ENCODE measurements around the gene FBXO34.
"Not testable (repeated sequence)": the region's sequence is repeated elsewhere in the genome, so short reads cannot be mapped to it uniquely, and the experiment has no call there.

Gene FBXO34

GRCh38 chr14:55285048-55285652 is 13.9 kb downstream of the FBXO34 start:
- Mint-ChIP-seq H3K36me3 (peaks cover 5% of the 10 kb centered on the region), H3K9me3 (no peaks in the 10 kb centered on the region), H3K4me1 (peaks cover 16% of the 10 kb centered on the region), H3K27ac (no peak overlapping the region), H3K4me3 (no peak overlapping the region), H3K27me3 (no peaks in the 10 kb centered on the region)
- no peak for ATAC-seq

- Mint-ChIP-seq H3K4me1 (no peaks in the 10 kb centered on the region), H3K4me3 (no peak overlapping the region), H3K36me3 (no peaks in the 10 kb centered on the region), H3K27me3 (no peaks in the 10 kb centered on the region), H3K9me3 (no peaks in the 10 kb centered on the region), H3K27ac (no peak overlapping the region)
- no peak for ATAC-seq
Measured at GRCh38 chr14:55288439-55288838, 17.2 kb downstream of the FBXO34 start.

DNA sequence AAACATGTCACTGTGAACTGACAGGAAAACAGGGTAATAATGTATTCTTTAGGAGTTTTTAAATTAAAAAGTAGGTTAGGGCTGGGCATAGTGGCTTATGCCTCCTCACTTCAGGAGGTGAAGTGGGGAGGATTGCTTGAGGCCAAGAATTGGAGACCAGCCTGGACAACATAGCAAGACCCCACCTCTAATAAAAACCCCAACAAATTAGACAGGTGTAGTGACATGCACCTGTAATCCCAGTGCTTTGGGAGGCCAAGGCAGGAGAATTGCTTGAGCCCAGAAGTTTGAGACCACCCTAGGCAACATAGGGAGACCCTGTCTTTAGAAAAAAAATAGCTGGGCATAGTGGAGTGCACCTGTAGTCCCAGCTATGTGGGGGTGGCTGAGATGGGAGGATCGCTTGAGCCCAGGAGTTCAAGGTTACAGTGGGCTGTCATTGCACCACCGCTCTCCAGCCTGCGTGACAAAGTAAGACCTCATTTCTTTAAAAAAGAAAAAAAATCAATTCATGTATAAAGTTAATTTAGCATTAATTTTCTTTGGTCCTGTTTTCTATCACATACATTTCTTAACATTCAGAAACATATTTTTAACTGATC is 20.4 kb downstream of the FBXO34 start:
- no peaks in the 10 kb centered on the region for H3K36me3 Mint-ChIP-seq
- H3K4me1 Mint-ChIP-seq, result peaks cover 10% of the 10 kb centered on the region
- no peaks in the 10 kb centered on the region for H3K9me3 Mint-ChIP-seq
- no peak overlapping the region for H3K4me3 Mint-ChIP-seq
- no peaks in the 10 kb centered on the region for H3K27me3 Mint-ChIP-seq
- ATAC-seq, result no peak
- no peak overlapping the region for H3K27ac Mint-ChIP-seq

GRCh38 chr14:55294603-55295002 is 23.4 kb downstream of the FBXO34 start:
- H3K9me3 Mint-ChIP-seq, result no peaks in the 10 kb centered on the region
- peaks cover 12% of the 10 kb centered on the region for H3K36me3 Mint-ChIP-seq
- no peak overlapping the region for H3K4me3 Mint-ChIP-seq
- no peaks in the 10 kb centered on the region for H3K27me3 Mint-ChIP-seq
- peaks cover 23% of the 10 kb centered on the region for H3K4me1 Mint-ChIP-seq
- no peak for ATAC-seq
- H3K27ac Mint-ChIP-seq, result no peak overlapping the region

GRCh38 chr14:55297611-55298499 is 26.6 kb downstream of the FBXO34 start:
- Mint-ChIP-seq H3K4me1 (peaks cover 39% of the 10 kb centered on the region), H3K36me3 (peaks cover 12% of the 10 kb centered on the region), H3K9me3 (no peaks in the 10 kb centered on the region), H3K27me3 (no peaks in the 10 kb centered on the region), H3K27ac (no peak overlapping the region), H3K4me3 (no peak overlapping the region)
- ATAC-seq, result no peak

DNA sequence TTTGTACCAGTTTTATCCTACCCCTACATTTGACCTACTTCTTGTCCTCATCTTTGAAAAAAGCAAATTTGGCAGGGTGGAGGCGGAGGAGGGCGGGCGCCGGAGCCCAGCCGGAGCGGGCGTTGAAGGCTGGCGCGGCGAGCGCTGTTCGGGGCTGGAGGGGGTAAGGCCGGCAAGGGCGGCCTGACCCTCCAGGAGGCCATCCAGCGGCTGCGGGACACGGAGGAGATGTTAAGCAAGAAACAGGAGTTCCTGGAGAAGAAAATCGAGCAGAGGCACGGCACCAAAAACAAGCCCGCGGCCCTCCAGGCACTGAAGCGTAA is 27.2 kb downstream of the FBXO34 start:
- Mint-ChIP-seq H3K4me3 (no peak overlapping the region), H3K9me3 (no peaks in the 10 kb centered on the region), H3K27ac (no peak overlapping the region), H3K36me3 (peaks cover 12% of the 10 kb centered on the region), H3K27me3 (no peaks in the 10 kb centered on the region), H3K4me1 (peaks cover 45% of the 10 kb centered on the region)
- ATAC-seq, result no peak

DNA sequence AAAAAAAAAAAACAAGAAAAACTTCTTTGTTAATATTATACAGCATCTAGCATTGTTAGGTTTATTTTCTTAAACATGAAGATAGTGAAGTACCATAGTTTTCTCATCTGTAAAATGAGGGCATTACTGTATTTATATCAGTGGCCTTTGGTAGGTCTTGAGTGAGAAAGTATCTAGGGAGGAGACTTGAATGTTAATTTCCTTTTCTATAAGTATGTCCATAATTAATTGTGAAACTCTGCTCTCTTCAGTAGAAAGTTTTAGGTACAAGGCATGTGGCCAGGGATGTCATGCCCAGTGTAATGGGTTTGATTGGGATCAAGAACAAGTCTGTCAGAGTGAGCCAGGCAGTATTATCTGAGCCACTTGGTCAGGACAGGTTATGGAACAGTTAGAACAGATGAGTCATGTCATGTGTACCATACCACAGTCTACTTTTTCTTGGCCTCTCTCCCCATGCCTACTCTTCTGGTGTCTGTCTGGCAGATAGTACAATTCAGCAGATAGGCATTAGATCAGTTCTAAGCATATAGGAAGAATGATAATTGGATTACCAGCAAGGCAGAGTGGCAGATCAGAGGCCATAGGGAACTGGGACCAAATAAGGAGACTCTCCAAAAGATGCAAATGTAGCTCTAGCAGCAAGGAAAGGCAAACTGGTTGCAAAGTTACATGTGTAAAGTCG is 30.4 kb downstream of the FBXO34 start:
- peak overlapping the region; percentile 23 for H3K27ac Mint-ChIP-seq
- peaks cover 41% of the 10 kb centered on the region for H3K4me1 Mint-ChIP-seq
- H3K4me3 Mint-ChIP-seq, result no peak overlapping the region
- H3K27me3 Mint-ChIP-seq, result no peaks in the 10 kb centered on the region
- H3K9me3 Mint-ChIP-seq, result no peaks in the 10 kb centered on the region
- no peak for ATAC-seq
- peaks cover 12% of the 10 kb centered on the region for H3K36me3 Mint-ChIP-seq

- peaks cover 12% of the 10 kb centered on the region for H3K36me3 Mint-ChIP-seq
- ATAC-seq, result no peak
- H3K9me3 Mint-ChIP-seq, result no peaks in the 10 kb centered on the region
- peak overlapping the region; percentile 23 for H3K27ac Mint-ChIP-seq
- H3K4me1 Mint-ChIP-seq, result peaks cover 38% of the 10 kb centered on the region
- H3K4me3 Mint-ChIP-seq, result no peak overlapping the region
- no peaks in the 10 kb centered on the region for H3K27me3 Mint-ChIP-seq
Measured at GRCh38 chr14:55302367-55303124, 31.3 kb downstream of the FBXO34 start.

- peaks cover 33% of the 10 kb centered on the region for H3K4me1 Mint-ChIP-seq
- H3K27ac Mint-ChIP-seq, result peak overlapping the region; percentile 23
Measured at GRCh38 chr14:55303125-55303499, 31.9 kb downstream of the FBXO34 start.

GRCh38 chr14:55303691-55304145 is 32.5 kb downstream of the FBXO34 start:
- ATAC-seq, result peak; percentile 66
- Mint-ChIP-seq H3K27ac (no peak overlapping the region), H3K4me3 (no peak overlapping the region), H3K9me3 (no peaks in the 10 kb centered on the region), H3K4me1 (peaks cover 28% of the 10 kb centered on the region), H3K27me3 (no peaks in the 10 kb centered on the region), H3K36me3 (peaks cover 10% of the 10 kb centered on the region)

More at GRCh38 chr14:55303125-55303499, 31.9 kb downstream of the FBXO34 start:
- Mint-ChIP-seq H3K9me3 (no peaks in the 10 kb centered on the region), H3K27me3 (no peaks in the 10 kb centered on the region), H3K4me3 (no peak overlapping the region), H3K36me3 (peaks cover 16% of the 10 kb centered on the region)
- ATAC-seq, result no peak

DNA sequence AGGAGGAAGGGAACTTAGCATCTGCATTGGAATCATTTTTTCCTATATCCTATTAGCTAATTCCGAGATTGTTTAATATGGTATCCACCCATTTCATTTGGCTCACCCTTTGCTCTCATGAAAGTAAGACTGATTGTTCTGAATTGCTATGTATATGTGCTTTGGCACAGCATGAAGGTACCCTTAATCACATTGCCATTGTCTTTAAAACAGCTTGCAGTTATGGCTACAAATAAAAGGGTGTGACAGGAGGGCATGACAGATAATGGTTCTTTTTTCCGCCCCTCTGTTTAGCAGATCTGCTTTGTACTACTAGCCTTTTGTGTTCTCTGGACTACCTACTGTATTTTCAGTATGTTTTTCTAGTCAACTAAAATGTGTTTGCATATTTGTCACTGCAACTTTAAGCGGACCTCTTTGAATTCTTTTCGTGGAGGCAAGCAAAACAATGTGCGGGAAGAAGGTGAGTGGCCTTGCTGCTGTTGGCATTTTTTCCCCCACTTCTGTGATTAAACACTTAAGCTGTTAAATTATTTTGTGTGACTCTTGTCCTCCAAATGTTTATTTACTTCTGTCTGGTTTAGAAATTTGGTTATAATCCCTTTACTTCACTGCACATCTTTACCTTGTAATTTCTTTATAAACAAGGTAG is 35.8 kb downstream of the FBXO34 start:
- Mint-ChIP-seq H3K36me3 (peaks cover 25% of the 10 kb centered on the region), H3K4me3 (no peak overlapping the region), H3K9me3 (peaks cover 14% of the 10 kb centered on the region), H3K27ac (no peak overlapping the region), H3K4me1 (peaks cover 28% of the 10 kb centered on the region), H3K27me3 (no peaks in the 10 kb centered on the region)
- ATAC-seq, result no peak

DNA sequence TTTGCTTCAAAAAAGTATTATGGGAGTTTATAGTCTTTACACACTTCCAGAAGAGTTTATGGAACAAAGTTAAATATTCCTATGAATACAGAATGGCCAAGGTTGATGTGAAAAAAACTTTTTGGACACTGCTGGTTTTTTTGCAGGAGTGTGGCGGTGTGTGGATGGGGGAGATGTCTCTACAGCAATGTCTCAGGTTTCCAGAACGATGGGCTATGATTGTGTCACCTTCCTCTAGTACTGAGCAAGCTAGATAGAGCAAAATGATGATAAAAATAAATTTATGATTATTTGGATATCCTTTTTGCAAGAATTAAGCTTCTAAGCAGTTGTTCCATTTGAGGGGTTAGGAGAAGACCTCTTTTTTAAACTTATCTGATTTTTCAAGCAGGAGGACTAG is 37.9 kb downstream of the FBXO34 start:
- H3K27me3 Mint-ChIP-seq, result no peaks in the 10 kb centered on the region
- peaks cover 7% of the 10 kb centered on the region for H3K4me1 Mint-ChIP-seq
- H3K4me3 Mint-ChIP-seq, result no peak overlapping the region
- no peak overlapping the region for H3K27ac Mint-ChIP-seq
- no peak for ATAC-seq
- peaks cover 40% of the 10 kb centered on the region for H3K36me3 Mint-ChIP-seq
- peaks cover 21% of the 10 kb centered on the region for H3K9me3 Mint-ChIP-seq

DNA sequence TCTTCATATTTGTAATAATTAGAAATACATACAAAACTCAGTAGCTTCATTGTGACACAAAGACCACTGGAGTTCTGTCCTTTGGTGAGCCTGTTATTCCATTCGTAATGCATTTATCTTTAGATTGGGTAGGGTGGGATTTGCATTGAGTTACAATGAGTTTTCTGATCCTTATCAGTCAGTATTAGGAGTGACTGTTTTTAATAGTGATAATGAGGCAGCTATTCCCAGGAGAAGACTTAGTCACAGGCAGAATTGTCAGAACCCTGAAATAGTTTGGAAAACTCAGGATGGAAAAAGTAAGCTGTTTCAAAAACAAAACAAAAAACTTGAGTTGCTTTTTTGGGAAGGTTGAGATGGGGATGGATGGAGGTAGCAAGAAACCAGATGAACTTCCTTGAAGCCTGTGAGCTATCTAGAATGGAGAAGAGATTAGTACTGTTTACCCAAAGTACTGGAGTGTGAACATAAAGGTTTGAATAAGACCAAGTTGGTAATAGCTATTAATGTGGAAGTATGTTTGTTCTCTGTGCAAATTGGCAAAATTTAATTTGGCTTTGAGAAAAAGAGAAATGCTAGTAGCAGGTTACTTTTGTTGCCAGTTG is 38.6 kb downstream of the FBXO34 start:
- Mint-ChIP-seq H3K4me3 (no peak overlapping the region), H3K4me1 (peaks cover 7% of the 10 kb centered on the region), H3K9me3 (peaks cover 21% of the 10 kb centered on the region), H3K36me3 (peaks cover 43% of the 10 kb centered on the region), H3K27ac (no peak overlapping the region), H3K27me3 (no peaks in the 10 kb centered on the region)
- ATAC-seq, result no peak

GRCh38 chr14:55312379-55313030 is 41.3 kb downstream of the FBXO34 start:
- H3K9me3 Mint-ChIP-seq, result peaks cover 27% of the 10 kb centered on the region
- H3K4me1 Mint-ChIP-seq, result not testable (repeated sequence)

More at GRCh38 chr14:55312379-55313030, 41.3 kb downstream of the FBXO34 start:
- not testable (repeated sequence) for H3K27ac Mint-ChIP-seq, ATAC-seq, H3K27me3 Mint-ChIP-seq, H3K4me3 Mint-ChIP-seq
- H3K36me3 Mint-ChIP-seq, result peaks cover 57% of the 10 kb centered on the region

All from stimulated activated memory B cell treated with anti-CD40 and anti-IgM and Interleukin-4, amounts not matched to agents 10 μg/mL and 1 μg/mL and 100 μg/mL, for 72 hours (primary cell).